ENCODE results near the gene CGB3.

CGB3 gene

DNA sequence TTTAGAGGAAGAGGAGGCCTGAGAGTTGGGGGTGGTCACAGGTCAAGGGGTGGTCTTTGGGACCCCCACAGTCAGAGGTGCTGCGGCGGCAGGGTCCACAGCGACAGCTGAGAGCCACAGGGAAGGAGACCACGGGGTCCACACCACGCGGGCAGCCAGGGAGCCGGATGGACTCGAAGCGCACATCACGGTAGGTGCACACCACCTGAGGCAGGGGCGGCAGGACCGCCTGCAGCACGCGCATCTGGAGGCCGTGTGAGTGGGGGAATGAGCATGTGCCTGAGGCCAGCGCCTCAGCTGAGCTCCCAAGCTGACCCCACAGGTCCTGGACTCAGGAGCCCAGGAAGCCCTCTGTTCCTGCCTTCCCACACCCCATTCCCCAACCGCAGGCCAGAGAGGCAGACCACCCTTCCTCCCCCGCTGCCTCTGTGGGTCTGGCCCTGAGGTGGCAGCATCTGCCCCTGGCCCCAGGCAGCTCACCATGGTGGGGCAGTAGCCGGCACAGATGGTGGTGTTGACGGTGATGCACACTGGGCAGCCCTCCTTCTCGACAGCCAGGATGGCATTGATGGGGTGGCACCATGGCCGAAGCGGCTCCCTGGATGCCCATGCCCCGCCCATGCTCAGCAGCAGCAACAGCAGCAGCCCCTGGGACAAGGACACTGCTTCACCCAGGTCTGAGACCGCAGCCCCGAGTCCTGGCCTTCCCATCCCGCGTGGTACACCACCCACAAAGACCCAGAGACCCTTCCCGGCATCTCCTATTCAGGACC is 7.9 kb downstream of the CGB3 start:
- no peak for DNase-seq (ENCODE audit: low read depth, low spot score)

DNA sequence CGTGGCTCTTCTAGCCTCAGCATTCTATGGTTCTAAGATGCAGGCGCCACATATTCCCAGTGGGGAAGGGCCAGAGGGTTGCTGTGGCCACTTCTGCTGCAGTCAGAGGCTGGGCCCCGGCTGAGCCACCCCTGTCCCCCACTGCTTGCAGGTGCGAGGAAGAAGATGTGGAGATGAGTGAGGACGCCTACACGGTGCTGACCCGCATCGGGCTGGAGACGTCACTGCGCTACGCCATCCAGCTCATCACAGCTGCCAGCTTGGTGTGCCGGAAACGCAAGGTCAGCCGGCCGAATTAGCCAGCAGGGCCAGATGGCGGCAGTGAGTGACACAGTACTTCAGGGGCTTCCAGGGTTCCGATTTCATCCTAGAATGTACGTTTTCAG is 9.3 kb downstream of the CGB3 start:
- DNase-seq (ENCODE audit: low read depth, low spot score), result no peak

DNA sequence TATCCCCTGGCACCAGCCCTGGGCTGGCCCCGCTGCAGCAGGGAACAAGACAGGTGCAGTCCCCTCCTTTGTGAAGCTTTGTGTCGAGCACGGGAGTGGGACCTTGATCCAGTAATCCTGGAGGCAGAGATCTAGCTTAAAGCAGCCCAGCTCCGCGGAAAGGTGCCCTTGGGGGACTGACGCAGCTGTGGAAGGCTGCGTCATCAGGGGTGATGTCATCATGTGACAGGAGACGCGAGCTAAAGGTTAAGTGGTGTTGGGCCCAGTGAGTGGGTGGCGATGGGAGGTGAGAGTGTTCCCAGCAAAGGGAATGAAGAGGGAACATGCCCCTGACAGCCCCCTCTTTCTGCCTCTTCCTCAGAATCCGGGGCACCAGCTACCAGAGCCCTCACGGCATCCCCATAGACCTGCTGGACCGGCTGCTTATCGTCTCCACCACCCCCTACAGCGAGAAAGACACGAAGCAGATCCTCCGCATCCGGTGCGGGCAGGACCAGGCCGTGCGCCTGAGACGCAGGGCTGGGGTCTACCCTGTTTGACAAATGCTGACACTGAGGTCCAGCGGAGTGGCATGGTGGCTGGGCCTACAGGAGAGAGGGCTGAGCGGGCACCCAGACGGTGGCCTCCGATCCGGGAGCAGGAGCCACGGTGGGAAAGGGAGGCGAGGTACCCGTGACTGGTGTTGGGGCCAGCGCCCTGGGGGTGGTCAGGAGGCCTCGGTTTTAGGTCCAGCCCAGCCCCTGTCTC is 9.8 kb downstream of the CGB3 start:
- DNase-seq (ENCODE audit: low read depth, low spot score), result no peak

DNA sequence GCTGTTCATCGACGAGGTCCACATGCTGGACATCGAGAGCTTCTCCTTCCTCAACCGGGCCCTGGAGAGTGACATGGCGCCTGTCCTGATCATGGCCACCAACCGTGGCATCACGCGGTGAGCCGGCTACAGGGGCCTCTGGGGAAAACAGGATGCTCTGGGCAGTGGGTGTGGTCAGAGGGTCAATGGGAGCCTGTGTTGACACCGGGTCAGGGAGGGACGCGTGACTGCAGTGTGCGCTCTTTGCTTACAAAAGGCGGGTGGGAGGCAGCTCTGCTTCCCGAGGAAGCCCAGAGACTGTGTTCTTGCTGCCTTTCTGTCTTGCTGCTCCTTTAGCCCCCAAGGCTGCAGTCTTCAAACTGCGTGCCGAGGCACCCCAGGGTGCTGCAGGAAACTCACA is 12.9 kb downstream of the CGB3 start:
- no peak for DNase-seq (ENCODE audit: low read depth, low spot score)

DNA sequence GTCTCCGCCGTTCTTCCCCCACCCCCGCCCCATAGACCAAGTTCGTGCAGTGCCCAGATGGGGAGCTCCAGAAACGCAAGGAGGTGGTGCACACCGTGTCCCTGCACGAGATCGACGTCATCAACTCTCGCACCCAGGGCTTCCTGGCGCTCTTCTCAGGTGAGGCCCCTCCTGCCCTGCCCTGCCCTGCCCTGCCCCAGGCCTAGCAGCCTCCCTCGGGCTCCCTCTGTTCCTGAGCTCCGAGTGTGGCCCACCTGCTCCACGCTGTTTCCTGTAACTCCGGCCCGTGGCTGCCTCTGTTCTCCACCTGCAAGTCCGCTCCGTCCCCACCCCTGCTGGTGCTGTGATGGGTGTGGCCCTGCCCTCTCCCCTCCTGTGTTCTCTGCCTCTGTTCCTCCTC is 13.7 kb downstream of the CGB3 start:
- DNase-seq (ENCODE audit: low read depth, low spot score), result no peak

DNA sequence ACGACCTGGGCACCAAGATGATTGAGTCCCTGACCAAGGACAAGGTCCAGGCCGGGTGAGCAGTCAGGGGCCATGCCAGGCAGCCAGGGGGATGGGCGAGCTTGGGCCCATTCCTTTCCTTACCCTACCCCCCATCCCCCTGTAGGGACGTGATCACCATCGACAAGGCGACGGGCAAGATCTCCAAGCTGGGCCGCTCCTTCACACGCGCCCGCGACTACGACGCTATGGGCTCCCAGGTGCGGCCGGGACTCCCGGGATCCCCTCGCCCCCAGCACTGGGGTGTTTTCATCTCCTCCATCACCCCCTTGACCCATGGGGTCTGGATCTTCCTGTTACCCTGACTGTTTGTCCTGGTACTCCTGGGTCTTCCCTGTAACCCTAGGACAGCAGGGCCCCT is 14.3 kb downstream of the CGB3 start:
- DNase-seq (ENCODE audit: low read depth, low spot score), result no peak

DNA sequence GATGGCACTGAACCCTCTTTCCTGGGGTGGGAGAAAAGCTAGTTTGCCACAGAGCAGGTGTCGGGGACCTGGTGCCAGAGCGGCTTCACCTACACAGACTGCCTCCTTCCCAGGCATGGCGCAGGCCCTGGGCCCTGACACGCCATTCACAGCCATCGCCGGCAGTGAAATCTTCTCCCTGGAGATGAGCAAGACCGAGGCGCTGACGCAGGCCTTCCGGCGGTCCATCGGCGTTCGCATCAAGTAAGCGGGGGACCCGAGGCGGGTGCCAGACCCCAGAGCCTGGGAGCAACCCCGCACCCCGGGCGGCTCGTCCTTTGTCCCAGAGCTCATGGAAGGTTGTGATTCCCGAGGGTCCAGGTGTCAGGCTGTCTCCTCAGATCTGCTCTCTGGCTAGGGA is 17.2 kb downstream of the CGB3 start:
- no peak for DNase-seq (ENCODE audit: low read depth, low spot score)

DNA sequence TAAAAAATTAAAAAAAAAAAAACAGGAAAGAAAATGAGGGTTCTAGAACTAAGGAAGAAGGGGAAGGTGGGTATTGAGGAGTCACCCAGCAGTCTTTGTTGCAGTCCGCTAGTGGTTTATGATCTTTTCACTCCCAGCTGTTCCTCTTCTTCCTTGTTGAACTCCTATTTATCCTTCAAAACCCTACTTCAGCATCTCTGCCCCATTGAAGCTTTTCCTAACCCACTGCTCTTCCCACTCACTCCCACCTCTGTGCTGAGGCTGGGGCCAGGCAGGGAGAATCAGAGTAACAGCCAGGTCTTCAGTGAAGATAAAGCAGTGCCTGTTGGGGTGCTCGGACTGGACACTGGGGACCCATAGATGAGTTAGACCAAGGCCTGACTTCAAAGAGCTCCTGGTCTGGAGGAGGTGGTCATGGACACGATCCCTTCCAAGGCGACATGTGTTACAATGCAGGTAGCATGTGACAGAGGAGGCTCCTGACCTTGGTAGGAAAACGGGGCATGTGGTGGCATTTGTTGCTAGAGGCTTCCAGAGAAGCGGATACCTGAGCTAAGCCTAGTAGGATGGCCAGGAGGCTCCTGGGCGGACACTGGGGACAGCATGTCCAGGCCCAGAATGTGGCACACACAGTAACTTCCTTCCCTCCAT is 19.0 kb downstream of the CGB3 start:
- no peak for DNase-seq (ENCODE audit: low read depth, low spot score)

DNA sequence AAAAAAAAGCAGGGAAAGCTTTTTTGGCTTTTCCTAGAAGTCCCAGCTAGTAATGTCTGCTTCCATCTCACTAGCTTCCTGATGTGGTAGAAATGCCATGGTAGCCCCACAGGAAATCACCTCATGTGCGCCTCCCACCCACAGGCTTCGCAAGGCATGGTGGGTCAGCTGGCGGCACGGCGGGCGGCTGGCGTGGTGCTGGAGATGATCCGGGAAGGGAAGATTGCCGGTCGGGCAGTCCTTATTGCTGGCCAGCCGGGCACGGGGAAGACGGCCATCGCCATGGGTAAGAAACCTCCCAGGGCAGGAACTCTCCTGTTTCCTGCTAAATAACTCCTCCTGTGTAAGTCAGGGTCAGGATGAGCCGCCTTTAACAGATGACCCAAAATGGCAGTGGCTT is 20.0 kb downstream of the CGB3 start:
- no peak for DNase-seq (ENCODE audit: low read depth, low spot score)

DNA sequence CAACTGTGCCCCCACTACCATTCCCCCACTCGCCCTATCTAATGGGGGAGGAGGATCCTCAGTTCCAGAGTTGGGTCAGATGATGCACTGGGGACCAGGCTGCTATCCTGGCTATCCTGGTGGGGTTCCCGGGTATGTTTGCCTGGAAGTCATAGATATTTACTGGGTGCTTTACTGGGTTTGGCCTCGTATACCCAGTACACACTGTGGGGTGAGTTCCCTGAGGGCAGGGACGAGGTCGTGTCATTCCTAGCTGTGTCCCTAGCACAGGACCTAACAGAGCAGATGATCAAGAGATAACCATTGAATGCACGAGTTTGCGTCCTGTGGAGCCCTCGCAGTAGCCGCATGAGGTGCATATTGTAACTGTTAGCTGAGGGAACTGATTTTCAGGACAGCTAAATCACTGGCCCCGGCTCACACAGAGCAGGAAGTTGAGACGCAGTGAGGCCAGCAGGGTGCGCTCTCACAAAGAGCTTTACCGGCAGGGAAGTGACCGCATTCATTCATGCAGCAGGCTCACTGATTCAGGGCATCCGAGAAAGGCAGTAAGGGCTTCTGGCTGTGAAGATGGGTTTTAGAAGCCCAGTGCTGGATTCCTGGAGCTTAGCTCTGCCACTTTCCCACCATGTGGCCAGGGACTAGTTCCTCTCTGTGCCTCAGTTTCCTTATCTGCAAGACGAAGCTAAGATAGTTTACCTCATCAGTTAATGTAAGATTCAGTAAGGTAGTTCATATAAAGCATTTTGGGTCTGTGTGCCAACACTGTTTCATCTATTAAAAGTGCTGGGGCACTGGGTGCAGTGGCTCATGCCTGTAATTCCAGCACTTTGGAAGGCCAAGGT is 24.4 kb downstream of the CGB3 start:
- peak; percentile 86 for DNase-seq (ENCODE audit: low read depth, low spot score)

DNA sequence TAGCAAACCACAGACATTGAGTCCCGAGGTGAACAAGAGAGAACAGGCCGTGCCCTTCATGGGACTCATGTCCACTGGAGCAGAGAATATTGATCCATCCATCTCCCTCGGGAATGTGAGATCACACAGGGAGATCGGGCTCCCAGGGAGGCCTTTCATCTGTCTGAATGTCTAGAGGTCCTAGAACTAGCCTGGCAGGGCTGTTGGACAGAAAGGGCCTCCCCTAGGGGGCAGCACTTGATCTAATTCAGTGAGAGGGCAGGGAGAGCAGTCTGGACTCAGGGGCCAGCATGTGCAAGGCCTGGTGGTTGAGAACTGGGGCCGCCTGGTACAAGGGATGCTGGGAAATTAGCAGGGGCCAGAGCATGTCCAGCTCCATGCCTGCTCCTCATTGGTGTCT is 26.2 kb downstream of the CGB3 start:
- DNase-seq (ENCODE audit: low read depth, low spot score), result peak; percentile 86

DNA sequence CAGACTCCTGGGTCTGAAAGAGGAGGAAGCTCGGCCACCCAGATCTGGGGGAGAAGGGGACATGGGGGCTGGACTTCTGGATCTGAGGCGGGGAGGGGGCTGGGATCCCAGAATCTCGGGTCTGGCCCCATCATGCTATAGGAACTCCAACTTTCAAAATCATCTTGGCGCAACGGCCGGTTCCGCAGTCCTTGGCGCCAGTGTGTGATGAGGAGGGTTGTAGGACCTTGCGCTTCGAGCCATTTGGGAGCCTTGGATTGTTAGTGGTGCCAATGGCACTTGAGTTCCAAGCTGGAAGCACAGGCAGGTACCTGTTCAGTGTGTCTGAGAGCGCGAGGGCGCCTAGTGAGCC is 30.1 kb downstream of the CGB3 start:
- DNase-seq (ENCODE audit: low read depth, low spot score), result no peak

DNA sequence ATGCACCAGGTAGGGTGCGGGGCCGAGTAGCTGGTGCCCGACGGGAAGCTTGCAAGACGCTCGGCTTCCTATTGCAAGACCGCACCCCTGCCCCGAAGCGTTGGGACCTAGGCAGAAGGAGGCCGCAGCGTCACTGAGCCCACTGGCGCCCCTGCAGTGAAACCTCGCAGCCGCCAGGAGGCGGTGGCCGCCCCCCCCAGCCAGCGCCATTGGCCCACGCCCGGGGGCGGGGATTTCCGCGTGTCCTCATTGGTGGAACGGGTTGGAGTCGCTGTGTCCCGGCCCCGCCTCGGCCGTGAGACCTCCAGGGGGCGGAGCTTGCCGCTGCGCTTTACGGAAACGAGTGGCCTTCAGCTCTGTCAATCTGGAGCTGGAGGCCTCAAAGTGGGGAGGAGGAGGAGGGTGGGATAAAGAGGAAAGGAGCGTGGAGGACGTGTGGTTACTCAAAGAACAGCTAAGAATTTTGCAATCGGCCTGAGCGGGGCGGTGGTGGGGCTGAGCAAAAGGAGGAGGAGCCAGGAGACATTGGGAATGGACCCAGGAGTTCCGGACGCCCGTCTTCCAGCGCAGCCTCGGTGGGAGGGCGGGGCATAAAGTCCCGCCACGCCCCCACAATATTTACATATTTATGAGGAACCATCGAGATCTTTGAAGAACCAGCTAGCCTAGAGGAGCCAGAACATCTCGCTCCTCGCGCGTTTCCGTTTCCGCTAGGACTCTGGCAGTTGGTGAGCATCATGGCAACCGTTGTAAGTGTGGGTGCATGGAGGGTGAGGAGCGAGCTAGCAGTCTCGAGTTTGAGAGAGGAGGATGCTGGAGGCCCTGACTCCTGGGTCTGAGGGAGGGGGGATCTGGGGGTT is 30.7 kb downstream of the CGB3 start, which contains the start of the genes GYS1 and RUVBL2:
TSS of gene GYS1 (minus strand) at position 135 of the 860 bp plus-strand sequence. CDS start 197 bp downstream, outside the sequence.
TSS of gene RUVBL2 (plus strand) at position 713 of the 860 bp plus-strand sequence. CDS start at position 738, 25 bp downstream.
- DNase-seq (ENCODE audit: low read depth, low spot score), result peak; percentile 100

DNA sequence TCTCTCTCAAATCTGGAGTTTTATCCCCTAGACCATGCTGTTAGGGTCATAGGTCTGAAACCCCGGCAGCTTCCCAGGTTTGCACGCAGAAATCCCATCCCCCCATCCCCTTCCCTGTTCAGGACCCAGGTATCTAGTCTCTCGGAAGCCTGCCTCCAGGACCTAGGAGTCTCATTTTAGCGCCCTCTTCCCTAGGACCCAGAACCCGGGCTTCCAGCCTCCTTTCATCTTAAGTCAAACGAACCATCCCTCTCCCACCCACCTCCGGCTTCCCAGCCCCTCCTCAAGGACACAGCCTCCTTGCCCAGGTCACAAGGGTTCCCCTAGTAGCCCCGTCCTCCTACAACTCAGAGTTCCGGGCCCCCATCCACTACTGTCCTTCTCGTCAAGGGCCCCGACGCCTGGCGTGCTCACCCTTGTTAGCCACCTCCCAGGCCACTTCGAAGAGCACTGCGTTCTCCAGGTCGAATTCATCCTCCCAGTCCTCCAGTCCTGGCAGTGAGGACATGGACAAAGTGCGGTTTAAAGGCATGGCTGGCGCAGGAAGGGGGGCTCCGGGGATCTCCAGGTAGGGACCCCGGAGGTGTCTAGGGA is 31.5 kb downstream of the CGB3 start:
- no peak for DNase-seq (ENCODE audit: low read depth, low spot score)

DNA sequence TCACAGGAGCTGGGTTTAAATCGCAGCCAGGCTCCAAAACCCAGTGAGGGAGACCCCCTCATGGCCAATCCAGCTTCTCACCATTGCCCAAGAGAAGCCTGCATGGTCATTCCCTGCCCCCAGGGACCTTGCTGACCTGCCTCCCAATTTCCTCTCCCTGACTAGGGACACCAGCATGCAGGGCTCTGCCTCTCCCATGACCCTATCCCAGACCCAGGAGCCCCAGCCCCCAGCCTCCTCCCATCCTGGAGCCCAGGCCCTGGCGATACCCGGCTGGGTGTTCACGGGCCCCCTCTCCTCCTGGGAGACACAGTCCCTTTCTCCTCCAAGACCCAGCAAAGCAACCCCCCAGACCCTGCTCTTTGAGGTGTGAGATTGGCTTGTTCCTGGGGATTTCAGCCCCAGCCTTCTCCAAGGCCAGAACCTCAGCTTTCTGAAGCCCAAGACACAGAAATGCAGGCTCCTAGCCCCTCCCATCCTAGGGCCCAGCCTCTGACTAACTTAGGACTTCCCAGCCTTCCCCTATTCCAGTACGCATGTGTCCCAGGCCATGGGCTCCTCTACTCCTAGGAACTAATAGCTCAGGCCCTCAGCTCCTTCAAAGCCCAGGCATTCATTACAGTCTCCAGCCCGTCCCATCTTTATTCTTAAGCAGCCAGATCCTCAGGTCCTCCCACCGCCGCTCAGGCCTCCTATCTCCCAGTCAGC is 32.1 kb downstream of the CGB3 start:
- peak; percentile 77 for DNase-seq (ENCODE audit: low read depth, low spot score)

DNA sequence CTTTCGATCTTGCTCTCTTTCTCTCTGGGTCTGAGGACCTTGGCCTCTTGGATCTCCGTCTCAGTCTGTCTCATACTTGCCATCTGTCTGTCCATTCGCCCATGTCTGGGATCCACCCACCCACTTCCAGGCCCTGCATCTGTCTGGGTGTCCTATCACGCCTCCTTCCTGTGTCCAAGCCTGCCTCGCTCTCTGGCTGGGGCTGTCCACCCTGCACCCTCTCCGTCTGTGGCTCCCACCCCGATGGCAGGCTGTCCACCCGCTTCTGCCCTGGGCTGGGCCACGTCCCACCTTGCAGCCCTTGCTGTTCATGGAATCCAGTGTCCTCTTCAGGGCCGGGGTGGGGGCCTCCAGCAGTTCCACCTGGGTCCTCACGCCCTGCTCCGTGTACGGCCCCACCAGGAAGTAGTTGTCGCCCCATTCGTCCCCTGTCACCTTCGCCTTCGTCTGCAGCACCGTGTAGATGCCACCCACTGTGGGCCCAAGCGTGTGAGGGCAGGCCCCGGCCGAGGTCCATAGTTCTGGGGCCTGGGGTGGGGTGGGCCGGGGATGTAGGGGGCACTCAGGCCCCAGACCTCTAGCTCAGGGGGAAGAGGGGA is 33.0 kb downstream of the CGB3 start:
- DNase-seq (ENCODE audit: low read depth, low spot score), result no peak

DNA sequence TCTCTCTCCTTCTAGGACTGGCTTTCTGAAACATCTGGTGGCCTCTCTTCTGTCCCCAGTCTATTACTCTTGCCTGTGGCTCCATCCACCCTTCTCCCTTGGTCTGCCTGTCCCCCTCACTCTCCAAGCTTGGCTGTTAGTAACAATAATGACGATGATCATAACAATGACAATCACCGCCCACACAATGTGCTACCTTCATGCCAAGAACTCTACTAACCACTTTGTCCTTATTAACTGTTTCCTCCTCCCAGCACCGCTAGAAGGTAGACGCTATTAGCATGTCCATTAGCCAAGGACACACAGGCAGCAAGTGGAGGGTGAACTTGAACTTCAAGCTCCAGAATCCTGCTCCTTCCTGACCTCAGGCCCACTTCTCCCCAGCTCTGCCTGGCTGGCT is 33.7 kb downstream of the CGB3 start:
- no peak for DNase-seq (ENCODE audit: low read depth, low spot score)

DNA sequence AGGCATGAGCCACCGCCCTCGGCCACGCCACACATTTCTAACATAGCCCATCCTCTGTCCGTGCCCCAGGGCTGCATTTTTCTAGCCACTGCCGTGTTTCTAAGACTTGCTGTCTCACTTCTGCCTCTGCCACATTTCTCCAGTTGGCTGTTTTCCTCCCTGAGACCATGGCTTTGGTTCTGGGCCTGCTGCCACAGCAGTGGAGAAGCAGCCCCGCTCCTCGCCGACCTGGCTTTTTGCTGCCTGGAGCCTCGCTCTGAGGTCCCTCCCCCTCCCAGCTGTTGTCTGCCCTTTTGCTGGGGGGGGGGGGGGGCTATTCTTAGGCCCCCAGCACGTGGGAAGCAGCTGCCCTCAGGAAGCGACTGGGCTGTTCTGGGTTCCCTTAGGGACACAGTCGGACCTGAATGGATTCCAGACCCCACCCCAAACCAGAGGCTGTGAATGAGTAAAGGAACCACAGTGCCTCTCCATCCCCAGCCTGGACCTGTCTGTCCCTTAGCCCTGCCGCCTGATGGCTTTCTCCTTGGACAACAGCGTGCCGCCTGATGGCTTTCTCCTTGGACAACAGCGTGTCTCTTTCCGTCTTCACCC is 34.3 kb downstream of the CGB3 start:
- peak; percentile 53 for DNase-seq (ENCODE audit: low read depth, low spot score)

DNA sequence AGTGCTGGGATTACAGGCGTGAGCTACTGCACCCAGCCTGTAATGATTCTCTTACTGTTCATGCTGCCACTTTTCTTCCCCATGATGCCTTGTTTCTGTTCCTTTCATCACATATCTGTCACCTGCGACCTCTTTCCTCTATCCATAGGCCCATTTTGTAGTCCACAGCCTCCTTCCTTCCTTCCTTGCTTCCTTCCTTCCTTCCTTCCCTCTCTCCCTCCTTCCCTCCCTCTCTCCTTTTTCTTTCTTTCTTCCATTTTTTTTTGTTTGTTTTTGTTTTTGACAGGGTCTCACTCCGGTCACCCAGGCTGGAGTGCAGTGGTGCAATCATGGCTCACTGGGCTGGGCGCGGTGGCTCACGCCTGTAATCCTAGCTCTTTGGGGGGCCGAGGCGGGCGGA is 35.3 kb downstream of the CGB3 start:
- DNase-seq (ENCODE audit: low read depth, low spot score), result no peak
